Smooth muscle cell (in vitro differentiated cells): ENCODE results near the gene ZNF175. TPM values are rescaled to one million over a fixed set of nuclear protein-coding genes. Genes with fewer than 3 reads are reported as not detected.

Source experiments
- DNase-seq: peaks from one replicate; lab custom pipeline; 2025; ENCODE audit not compliant: unreplicated experiment; lab: John Stamatoyannopoulos, UW
- H2AFZ ChIP-seq: fragments of 200-600 bp; sonication (generic); 2 replicates; pipeline ENCODE4 v1.6.0; 2016; ENCODE audit warnings: antibody characterized with exemption, low read depth, mild to moderate bottlenecking
- H3F3A ChIP-seq: fragments of 200-600 bp; sonication (generic); 2 replicates; pipeline ENCODE4 v1.6.0; 2017; ENCODE audit warnings: antibody characterized with exemption, low read depth
- H3K27ac ChIP-seq: fragments of 200-600 bp; sonication (generic); 2 replicates; pipeline ENCODE4 v1.5.1; 2016; ENCODE audit warnings: low read depth, mild to moderate bottlenecking
- H3K27me3 ChIP-seq: fragments of 200-600 bp; sonication (generic); 2 replicates; pipeline ENCODE4 v1.6.1; 2016; ENCODE audit warnings: low read depth, mild to moderate bottlenecking
- H3K36me3 ChIP-seq: fragments of 200-600 bp; sonication (generic); 2 replicates; pipeline ENCODE4 v1.5.1; 2016; ENCODE audit warnings: low read depth
- H3K4me1 ChIP-seq: fragments of 200-600 bp; sonication (generic); 2 replicates; pipeline ENCODE4 v1.5.1; 2016; ENCODE audit warnings: low read depth
- H3K4me2 ChIP-seq: fragments of 200-600 bp; sonication (generic); 2 replicates; pipeline ENCODE4 v1.6.0; 2016; ENCODE audit warnings: mild to moderate bottlenecking
- H3K4me3 ChIP-seq: fragments of 200-600 bp; sonication (generic); 2 replicates; pipeline ENCODE4 v1.5.1; 2016; ENCODE audit warnings: mild to moderate bottlenecking
- H3K79me2 ChIP-seq: fragments of 200-600 bp; sonication (generic); 2 replicates; pipeline ENCODE4 v1.6.0; 2016; ENCODE audit warnings: low read depth, mild to moderate bottlenecking
- H3K9ac ChIP-seq: fragments of 200-600 bp; sonication (generic); 2 replicates; pipeline ENCODE4 v1.6.0; 2016; ENCODE audit warnings: low read depth
- H3K9me3 ChIP-seq: fragments of 200-600 bp; sonication (generic); replicated peaks from 2 replicates; pipeline ENCODE4 v1.5.1; 2016; ENCODE audit warnings: low read depth
- H4K20me1 ChIP-seq: fragments of 200-600 bp; sonication (generic); 2 replicates; pipeline ENCODE4 v1.6.0; 2016; ENCODE audit warnings: low read depth
- WGBS: methylation state at CpG from one replicate; pipeline ENCODE4 v1.1.7; 2016; ENCODE audit warnings: low lambda C conversion rate; 5-methylcytosine and 5-hydroxymethylcytosine counted together
- polyA plus RNA-seq: library from polyadenylated mRNA; unstranded; fragments of >200 nt; fragmentation: Nextera tagmentation; extraction: Ambion mirVana; gene quantifications from 2 replicates; pipeline ENCODE4 v1.2.1, GENCODE V29; 2016
- total RNA-seq: library from RNA; depleted of rRNA; stranded (reverse); fragments of >200 nt; gene quantifications from 2 replicates; pipeline ENCODE4 v1.2.3, GENCODE V29; 2014
- TF ChIP-seq, protein P1 (sequence below): fragments of 200-600 bp; sonication (generic); IDR thresholded peaks from 2 replicates; pipeline ENCODE4 v1.5.1; 2017; ENCODE audit warnings: borderline replicate concordance, mild to moderate bottlenecking, antibody characterized with exemption; ENCODE audit not compliant: insufficient read depth, poor library complexity, severe bottlenecking

The ZNF175 gene
- total and polyA plus RNA-seq, 2 experiments from 2014 or later = 1.1 to 3.6 TPM

DNA sequence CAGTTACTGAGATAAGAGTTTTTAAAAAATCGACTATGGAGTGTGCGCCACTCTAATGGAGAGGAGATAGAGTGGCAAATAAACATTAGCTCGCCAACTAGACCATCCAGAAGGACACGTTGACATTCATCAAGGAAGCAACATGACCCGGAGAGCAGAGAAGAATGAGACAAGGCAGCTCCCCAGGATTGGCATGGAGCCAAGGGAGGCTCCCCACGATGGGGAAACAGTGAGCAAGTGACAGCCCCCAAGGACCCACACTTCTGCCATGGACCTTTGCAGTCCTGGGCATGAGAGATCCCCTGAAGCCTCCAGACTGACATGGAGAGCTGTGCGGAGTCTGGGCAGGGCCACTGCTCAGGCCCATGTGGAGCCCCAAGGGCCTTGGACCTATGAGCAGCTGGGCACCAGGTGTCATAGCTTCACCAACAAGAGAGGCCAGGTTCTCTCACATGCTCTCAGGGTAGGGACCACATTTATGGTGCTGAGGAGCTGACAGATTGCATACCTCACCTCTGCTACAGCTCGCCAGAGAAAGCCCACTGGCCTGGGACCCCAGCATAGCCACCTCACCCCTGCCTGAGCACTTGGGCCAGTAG lies 46.3 kb upstream of the ZNF175 start:
- Histone ChIP-seq H3K36me3 (no peaks in the 10 kb centered on the region), H3K9ac (no peak overlapping the region), H3K4me3 (no peak overlapping the region), H3K27me3 (no peaks in the 10 kb centered on the region), H3K79me2 (no peaks in the 10 kb centered on the region), H3K4me2 (no peak overlapping the region), H4K20me1 (no peaks in the 10 kb centered on the region), H3F3A (no peaks in the 10 kb centered on the region), H3K27ac (no peak overlapping the region), H3K4me1 (no peaks in the 10 kb centered on the region), H2AFZ (no peak overlapping the region), H3K9me3 (no peaks in the 10 kb centered on the region)
- WGBS = 68% methylated on average over 8 of the region's 8 CpGs
- TF ChIP-seq, protein P1, sequence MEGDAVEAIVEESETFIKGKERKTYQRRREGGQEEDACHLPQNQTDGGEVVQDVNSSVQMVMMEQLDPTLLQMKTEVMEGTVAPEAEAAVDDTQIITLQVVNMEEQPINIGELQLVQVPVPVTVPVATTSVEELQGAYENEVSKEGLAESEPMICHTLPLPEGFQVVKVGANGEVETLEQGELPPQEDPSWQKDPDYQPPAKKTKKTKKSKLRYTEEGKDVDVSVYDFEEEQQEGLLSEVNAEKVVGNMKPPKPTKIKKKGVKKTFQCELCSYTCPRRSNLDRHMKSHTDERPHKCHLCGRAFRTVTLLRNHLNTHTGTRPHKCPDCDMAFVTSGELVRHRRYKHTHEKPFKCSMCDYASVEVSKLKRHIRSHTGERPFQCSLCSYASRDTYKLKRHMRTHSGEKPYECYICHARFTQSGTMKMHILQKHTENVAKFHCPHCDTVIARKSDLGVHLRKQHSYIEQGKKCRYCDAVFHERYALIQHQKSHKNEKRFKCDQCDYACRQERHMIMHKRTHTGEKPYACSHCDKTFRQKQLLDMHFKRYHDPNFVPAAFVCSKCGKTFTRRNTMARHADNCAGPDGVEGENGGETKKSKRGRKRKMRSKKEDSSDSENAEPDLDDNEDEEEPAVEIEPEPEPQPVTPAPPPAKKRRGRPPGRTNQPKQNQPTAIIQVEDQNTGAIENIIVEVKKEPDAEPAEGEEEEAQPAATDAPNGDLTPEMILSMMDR = no peak
- DNase-seq = no peak

DNA sequence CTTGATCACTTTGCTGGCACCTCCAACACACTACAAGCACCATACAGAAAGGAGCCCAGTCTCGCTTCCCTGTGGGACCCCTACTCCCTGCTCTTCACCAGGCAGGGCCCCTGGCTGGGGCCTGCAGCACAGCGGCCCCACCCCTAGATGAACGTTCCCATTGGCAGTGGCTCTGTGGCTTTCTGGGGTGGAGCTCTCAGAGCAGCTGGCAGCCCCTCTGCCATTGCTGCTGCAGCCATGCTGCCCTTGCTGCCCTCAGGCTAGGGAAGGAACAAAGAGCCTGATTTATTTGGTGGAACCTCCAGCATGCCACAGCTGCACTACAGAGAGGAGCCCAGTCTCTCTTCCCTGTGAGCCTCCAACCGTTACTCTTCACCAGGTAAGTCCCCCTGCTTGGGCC lies 45.4 kb upstream of the ZNF175 start:
- Histone ChIP-seq H4K20me1 (no peaks in the 10 kb centered on the region), H3K4me3 (no peak overlapping the region), H3K4me1 (no peaks in the 10 kb centered on the region), H2AFZ (no peak overlapping the region), H3F3A (no peaks in the 10 kb centered on the region), H3K36me3 (no peaks in the 10 kb centered on the region), H3K4me2 (no peak overlapping the region), H3K27me3 (no peaks in the 10 kb centered on the region), H3K9me3 (no peaks in the 10 kb centered on the region), H3K79me2 (no peaks in the 10 kb centered on the region), H3K9ac (no peak overlapping the region), H3K27ac (no peak overlapping the region)
- TF ChIP-seq, protein P1 = no peak
- WGBS = 74% methylated on average over 4 of the region's 4 CpGs
- no peak for DNase-seq

DNA sequence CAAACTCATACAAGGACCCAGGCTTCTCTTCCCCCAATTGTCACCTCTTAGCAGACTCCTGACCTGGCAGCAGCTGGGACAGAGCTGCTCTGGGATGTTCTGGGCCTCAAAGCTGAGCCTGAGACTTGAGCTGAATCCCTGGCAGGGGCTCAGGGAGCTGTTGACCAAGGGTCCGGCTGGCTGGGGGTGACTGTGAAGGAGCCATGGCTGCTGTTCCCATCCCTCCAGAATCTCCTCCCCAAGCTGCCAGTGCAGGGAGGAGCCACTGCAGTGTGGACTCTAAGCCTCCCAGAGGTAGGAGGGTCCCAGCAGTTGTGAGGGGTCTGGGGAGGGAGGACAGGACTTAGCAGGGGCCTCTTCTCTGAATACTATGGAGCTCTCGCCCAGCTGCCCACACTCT lies 41.8 kb upstream of the ZNF175 start:
- TF ChIP-seq, protein P1 = no peak
- H3K27ac ChIP-seq = no peak overlapping the region
- no peaks in the 10 kb centered on the region for H4K20me1 ChIP-seq
- 84% methylated on average over 2 of the region's 2 CpGs for WGBS
- H2AFZ ChIP-seq = no peak overlapping the region
- no peak overlapping the region for H3K4me2 ChIP-seq
- H3K27me3 ChIP-seq = no peaks in the 10 kb centered on the region
- no peaks in the 10 kb centered on the region for H3K9me3 ChIP-seq
- H3K79me2 ChIP-seq = no peaks in the 10 kb centered on the region
- H3K4me3 ChIP-seq = no peak overlapping the region
- no peaks in the 10 kb centered on the region for H3F3A ChIP-seq
- no peaks in the 10 kb centered on the region for H3K36me3 ChIP-seq
- H3K9ac ChIP-seq = no peak overlapping the region
- H3K4me1 ChIP-seq = no peaks in the 10 kb centered on the region
- DNase-seq = no peak

DNA sequence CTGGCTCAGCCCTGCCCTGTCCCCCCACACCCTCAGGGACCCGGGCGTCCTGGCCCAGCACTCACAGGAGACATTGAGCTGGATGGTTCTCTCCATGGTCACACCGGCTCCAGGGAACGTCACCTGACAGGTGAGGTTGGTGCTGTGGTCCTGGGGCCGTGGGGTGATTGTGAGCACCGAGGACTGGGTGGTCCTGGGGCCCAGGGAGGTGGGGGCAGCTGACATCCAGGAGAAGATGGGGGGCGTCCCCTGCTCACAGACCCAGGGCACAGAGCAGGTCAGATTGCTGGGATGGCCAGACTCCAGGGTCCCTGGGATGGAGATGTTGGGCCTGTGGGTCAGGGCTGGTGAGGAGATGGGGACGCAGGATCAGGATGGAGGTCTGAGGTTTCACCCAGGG lies 40.5 kb upstream of the ZNF175 start:
- no peaks in the 10 kb centered on the region for H4K20me1 ChIP-seq
- H3K27me3 ChIP-seq = no peaks in the 10 kb centered on the region
- 78% methylated on average over 7 of the region's 8 CpGs for WGBS
- no peak overlapping the region for H3K9ac ChIP-seq
- TF ChIP-seq, protein P1 = no peak
- H3F3A ChIP-seq = no peaks in the 10 kb centered on the region
- no peaks in the 10 kb centered on the region for H3K4me1 ChIP-seq
- H3K27ac ChIP-seq = no peak overlapping the region
- H3K4me3 ChIP-seq = no peak overlapping the region
- H2AFZ ChIP-seq = no peak overlapping the region
- H3K79me2 ChIP-seq = no peaks in the 10 kb centered on the region
- H3K4me2 ChIP-seq = no peak overlapping the region
- no peaks in the 10 kb centered on the region for H3K9me3 ChIP-seq
- H3K36me3 ChIP-seq = no peaks in the 10 kb centered on the region
- DNase-seq = no peak
